HepG2 (cell line): ENCODE results near the gene ZMIZ1.

Source experiments
- GATA4 ChIP-seq: sonication (generic); IDR thresholded peaks from 2 replicates; pipeline ENCODE4 v1.6.1; 2016; ENCODE audit warnings: antibody characterized with exemption, low read depth, borderline replicate concordance
- HOXA9 ChIP-seq: sonication (generic); formaldehyde crosslinking; IDR thresholded peaks from 2 replicates; pipeline ENCODE4 v1.8.1; 2022; ENCODE audit warnings: missing genetic modification reagents, mild to moderate bottlenecking, moderate library complexity, borderline replicate concordance
- PAF1 ChIP-seq: IDR thresholded peaks from 2 replicates; pipeline ENCODE4 v1.6.1; 2016; ENCODE audit warnings: missing genetic modification reagents, missing compliant biosample characterization
- POLR2A ChIP-seq, 2 experiments: IDR thresholded peaks; 2 replicates each; pipeline ENCODE4 v1.6.1; 2011; ENCODE audit warnings: low read depth in 2 of 2, low read length in 2 of 2, mild to moderate bottlenecking in 1 of 2, moderate library complexity in 1 of 2; ENCODE audit not compliant: insufficient read depth in 1 of 2
- SIN3A ChIP-seq: IDR thresholded peaks from 2 replicates; pipeline ENCODE4 v1.6.1; 2011; ENCODE audit warnings: low read depth, mild to moderate bottlenecking, control low read depth, low read length, borderline replicate concordance
- TAF1 ChIP-seq: sonication (generic); formaldehyde crosslinking; IDR thresholded peaks from 2 replicates; pipeline ENCODE4 v1.4.0; 2020; ENCODE audit warnings: missing genetic modification reagents
- ZKSCAN1 ChIP-seq: fragments of 150-350 bp; IDR thresholded peaks from 2 replicates; pipeline ENCODE4 v1.6.1; 2014; ENCODE audit warnings: low read length
- ZNF274 ChIP-seq: sonication (generic); formaldehyde crosslinking; IDR thresholded peaks from 2 replicates; pipeline ENCODE4 v1.5.1; 2020; ENCODE audit warnings: mild to moderate bottlenecking, missing genetic modification reagents
- TF ChIP-seq, protein P1 (sequence below): sonication (generic); formaldehyde crosslinking; IDR thresholded peaks from 2 replicates; pipeline ENCODE4 v1.8.1; 2023; ENCODE audit warnings: missing genetic modification reagents, inconsistent platforms, borderline replicate concordance
- TF ChIP-seq, protein P2 (sequence below): sonication (generic); formaldehyde crosslinking; IDR thresholded peaks from 2 replicates; pipeline ENCODE4 v1.4.0; 2020; ENCODE audit warnings: missing genetic modification reagents

- TF ChIP-seq, protein P1, sequence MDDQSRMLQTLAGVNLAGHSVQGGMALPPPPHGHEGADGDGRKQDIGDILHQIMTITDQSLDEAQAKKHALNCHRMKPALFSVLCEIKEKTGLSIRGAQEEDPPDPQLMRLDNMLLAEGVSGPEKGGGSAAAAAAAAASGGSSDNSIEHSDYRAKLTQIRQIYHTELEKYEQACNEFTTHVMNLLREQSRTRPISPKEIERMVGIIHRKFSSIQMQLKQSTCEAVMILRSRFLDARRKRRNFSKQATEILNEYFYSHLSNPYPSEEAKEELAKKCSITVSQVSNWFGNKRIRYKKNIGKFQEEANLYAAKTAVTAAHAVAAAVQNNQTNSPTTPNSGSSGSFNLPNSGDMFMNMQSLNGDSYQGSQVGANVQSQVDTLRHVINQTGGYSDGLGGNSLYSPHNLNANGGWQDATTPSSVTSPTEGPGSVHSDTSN, result no peak
- TF ChIP-seq ZNF274, result no peak
- TF ChIP-seq GATA4, result no peak
- TF ChIP-seq SIN3A, result no peak
- no peak for TF ChIP-seq TAF1
- TF ChIP-seq HOXA9 (CRISPR knock-in tag), result no peak
- TF ChIP-seq PAF1 (CRISPR knock-in tag), result no peak
- no peak for TF ChIP-seq POLR2A (IDR thresholded peaks at IDR 0.05; ENCODE audit: insufficient read depth in 1 of 2, low read depth in 2 of 2, low read length in 2 of 2)
- no peak for TF ChIP-seq ZKSCAN1
- TF ChIP-seq, protein P2, sequence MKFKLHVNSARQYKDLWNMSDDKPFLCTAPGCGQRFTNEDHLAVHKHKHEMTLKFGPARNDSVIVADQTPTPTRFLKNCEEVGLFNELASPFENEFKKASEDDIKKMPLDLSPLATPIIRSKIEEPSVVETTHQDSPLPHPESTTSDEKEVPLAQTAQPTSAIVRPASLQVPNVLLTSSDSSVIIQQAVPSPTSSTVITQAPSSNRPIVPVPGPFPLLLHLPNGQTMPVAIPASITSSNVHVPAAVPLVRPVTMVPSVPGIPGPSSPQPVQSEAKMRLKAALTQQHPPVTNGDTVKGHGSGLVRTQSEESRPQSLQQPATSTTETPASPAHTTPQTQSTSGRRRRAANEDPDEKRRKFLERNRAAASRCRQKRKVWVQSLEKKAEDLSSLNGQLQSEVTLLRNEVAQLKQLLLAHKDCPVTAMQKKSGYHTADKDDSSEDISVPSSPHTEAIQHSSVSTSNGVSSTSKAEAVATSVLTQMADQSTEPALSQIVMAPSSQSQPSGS, result no peak
Measured at GRCh38 chr10:79331709-79332108, 262.9 kb downstream of the ZMIZ1 start.
